GM18505 (cell line): Measurements from ENCODE around the gene TMSB10.
"Not testable (repeated sequence)": the region's sequence is repeated elsewhere in the genome, so short reads cannot be mapped to it uniquely, and the experiment has no call there.

ENCODE experiments used
- ATAC-seq: cut with Tn5 transposase; IDR thresholded peaks from one replicate; pipeline ENCODE4 v1.9.1; 2021; ENCODE audit not compliant: unreplicated experiment
- POLR2A ChIP-seq: IDR thresholded peaks from 4 replicates; pipeline ENCODE4 v1.6.1; 2011; ENCODE audit warnings: borderline replicate concordance; ENCODE audit not compliant: insufficient read depth, insufficient read length; ENCODE audit errors: extremely low read depth

TMSB10 gene

DNA sequence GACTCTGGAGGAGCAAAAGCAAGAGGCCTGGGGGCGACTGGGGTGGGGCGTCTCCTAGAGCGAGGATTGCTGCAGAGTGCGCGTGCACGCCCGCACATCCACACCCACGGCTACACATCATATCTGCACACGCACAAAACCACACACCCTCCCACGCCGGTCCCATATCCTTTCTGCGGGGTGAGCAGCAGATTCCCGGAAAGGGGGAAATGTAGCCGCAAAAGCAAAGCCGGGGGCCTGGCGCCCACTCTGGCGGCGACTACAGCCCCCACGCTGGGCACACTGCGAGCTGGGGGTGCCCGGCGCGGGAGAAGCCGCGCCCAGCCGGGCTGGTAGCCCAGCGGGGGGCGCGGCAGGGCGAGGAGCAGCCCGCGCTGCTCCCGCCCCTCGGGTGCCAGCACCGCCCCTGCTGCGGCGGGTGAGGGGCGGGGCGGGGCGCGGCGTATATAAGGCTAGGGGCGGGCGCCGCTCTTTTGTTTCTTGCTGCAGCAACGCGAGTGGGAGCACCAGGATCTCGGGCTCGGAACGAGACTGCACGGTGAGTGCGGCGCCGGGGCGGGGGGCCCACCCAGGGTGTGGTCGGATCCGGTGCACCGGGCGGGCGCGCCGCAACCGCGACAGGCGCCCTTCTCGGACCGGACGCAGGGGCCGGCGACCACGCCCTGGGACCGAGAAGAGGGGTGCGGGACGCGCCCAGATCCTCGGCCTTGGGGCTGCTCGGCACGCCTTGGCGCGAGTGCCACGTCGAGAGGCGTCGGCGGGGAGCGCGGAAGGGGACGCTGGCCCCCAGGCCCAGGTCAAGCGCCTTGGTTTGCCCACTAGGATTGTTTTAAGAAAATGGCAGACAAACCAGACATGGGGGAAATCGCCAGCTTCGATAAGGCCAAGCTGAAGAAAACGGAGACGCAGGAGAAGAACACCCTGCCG, at the start of gene TMSB10:
TSS of gene TMSB10 (plus strand) at position 476 of the 927 bp plus-strand sequence.
- ATAC-seq = peak; percentile 73
- peak; percentile 99 for TF ChIP-seq POLR2A

GRCh38 chr2:84855731-84856130, 49.7 kb upstream of the TMSB10 start:
- no peak for ATAC-seq
- no peak for TF ChIP-seq POLR2A

DNA sequence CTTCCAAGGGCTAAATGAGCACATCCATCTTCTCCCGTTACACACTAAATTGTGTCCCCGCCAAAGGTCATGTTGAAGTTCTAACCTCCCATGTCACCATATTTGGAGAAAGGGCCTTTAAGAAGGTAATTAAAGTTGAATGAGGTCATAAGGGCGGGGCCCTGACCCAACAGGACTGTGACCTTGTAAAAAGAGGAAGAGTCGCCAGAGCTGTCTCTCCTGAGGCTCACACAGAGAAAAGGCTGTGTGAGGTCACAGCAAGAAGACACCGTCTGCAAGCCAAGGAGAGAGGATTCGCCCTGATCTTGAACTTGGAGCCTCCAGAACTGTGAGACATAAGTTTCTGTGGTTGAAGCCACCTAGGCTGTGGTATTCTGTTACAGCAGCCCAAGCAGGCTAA, 48.7 kb upstream of the TMSB10 start:
- no peak for ATAC-seq
- TF ChIP-seq POLR2A = no peak

GRCh38 chr2:84857566-84857965, 47.9 kb upstream of the TMSB10 start:
- TF ChIP-seq POLR2A = no peak

GRCh38 chr2:84858123-84858522, 47.3 kb upstream of the TMSB10 start:
- no peak for TF ChIP-seq POLR2A
- ATAC-seq = no peak

More at GRCh38 chr2:84857566-84857965, 47.9 kb upstream of the TMSB10 start:
- no peak for ATAC-seq

DNA sequence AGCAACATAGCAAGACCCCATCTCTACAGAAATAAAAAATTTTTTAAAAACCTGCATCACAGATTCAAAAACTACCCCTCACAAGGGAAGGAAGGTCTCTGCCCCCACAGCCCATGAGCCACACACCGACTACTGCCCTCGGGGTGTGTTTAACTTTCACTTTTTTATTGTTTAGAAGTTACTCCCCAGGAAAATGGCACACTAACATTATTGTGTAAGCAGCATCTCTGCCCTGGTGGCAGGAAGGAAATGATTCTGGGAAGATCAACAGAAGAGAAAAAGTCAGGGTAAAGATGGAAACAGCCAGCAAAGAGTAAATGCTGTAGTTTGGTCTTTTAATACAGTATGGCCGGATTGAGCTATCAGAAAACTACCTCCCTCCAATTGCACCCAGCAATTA, 46.5 kb upstream of the TMSB10 start:
- ATAC-seq = no peak

DNA sequence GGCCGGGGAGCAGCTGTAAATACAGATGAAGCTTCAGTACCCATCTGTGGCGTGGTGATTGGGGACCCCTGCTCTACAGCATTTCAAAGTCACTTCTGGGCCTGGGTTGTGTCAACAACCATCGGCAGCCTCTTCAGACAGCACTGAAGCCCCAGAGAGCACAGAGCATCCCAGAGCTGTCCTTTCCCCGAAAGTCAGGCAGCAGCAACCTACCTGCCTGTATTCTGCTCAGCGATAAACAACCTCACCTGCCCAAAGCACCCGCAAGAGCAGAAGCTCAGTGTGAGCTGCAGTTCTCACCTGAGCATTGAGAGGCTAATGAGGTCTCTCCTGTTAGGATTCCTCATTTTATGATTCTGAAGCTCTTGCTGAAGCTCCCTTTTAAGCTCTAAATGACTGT, 43.9 kb upstream of the TMSB10 start:
- TF ChIP-seq POLR2A = no peak

More for the DNA sequence above, 46.5 kb upstream of the TMSB10 start:
- TF ChIP-seq POLR2A = no peak

GRCh38 chr2:84862006-84862405, 43.5 kb upstream of the TMSB10 start:
- ATAC-seq = no peak
- TF ChIP-seq POLR2A = no peak

More for the DNA sequence above, 43.9 kb upstream of the TMSB10 start:
- ATAC-seq = no peak

DNA sequence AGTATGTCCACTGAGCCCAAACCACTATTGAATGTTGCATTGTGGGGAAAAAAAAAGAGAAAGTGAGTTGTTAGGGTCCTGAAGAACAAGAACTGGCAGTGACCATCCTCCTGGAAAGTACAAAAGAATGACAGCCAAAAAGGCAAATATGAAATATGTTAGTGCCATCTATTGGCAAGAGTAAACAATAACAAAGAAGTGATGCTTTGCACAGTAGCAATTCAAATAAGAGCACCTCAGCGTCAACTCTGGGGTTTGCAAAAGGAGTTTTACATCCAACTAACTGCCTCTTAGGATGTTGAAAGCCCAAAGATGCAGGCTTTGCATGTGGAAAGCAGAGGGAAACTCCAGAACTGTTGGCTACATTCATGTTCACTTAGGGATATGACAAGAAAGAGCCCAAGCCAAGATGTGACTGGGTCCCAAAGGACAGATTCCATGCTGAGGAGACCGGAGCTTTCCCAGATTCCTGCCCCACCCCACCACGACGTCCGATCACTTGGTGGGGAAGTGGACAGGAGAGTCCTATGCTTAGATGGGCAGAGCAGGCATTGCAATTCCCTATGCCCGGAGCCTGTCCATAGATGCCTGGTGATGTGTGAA, 40.2 kb upstream of the TMSB10 start:
- TF ChIP-seq POLR2A = no peak
- no peak for ATAC-seq

- ATAC-seq = no peak
- no peak for TF ChIP-seq POLR2A
These were observed 39.3 kb upstream of the TMSB10 start for GRCh38 chr2:84866122-84866521.

- not testable (repeated sequence) for ATAC-seq
These were observed 37.1 kb upstream of the TMSB10 start for GRCh38 chr2:84868327-84868726.

DNA sequence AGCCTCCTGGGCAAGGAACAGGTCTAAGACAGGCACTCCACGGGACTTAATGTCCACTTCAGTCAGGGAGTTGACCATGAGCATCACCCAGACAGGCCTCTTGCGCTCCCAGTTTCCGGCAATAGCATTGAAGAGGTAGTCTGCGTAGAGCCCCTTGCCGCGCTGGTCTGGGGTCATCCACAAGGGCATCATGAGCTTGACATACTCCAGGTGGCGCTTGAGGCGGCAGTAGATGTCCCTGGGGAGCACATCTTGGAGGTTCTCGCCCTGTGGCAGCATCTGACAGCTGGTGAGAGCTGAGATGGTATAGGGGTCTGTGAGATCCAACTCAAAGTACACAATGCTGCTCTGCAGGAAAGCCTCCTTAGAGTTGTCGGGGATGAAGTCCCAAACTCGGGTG, 35.1 kb upstream of the TMSB10 start:
- TF ChIP-seq POLR2A = no peak
- no peak for ATAC-seq

DNA sequence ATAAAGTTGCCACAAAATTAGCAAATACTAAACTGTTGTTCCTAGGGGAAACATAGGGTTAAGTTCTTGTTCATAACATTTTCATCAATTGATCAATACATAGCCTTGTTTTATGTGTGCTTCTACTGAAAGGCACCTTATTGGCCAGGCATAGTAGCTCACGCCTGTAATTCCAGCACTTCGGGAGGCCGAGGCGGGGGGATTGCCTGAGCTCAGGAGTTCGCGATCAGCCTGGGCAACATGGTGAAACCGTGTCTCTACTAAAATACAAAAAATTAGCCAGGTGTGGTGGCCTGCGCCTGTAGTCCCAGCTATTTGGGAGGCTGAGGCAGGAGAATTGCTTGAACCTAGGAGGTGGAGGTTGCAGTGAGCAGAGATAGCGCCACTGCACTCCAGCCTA, 32.8 kb upstream of the TMSB10 start:
- ATAC-seq = not testable (repeated sequence)

GRCh38 chr2:84873350-84873749, 32.1 kb upstream of the TMSB10 start:
- no peak for TF ChIP-seq POLR2A
- no peak for ATAC-seq
